Right lobe of liver (tissue), 6 donors: Measurements from ENCODE around the gene CD300LD. TPM values are rescaled to one million over a fixed set of nuclear protein-coding genes. Genes with fewer than 3 reads are reported as not detected.

Experiments used
- ATAC-seq, 4 donors: fragments of 200-7000 bp; cut with Tn5 transposase; one replicate each; pipeline ENCODE4 v1.9.1; 2020; ENCODE audit warnings: mild to moderate bottlenecking in 4 of 4, moderate library complexity in 4 of 4
- DNase-seq, 3 donors: peaks; one replicate each; pipeline ENCODE4 v3.0.0-alpha.2; 2020
- H3K27ac ChIP-seq, 3 donors: fragments of 200-600 bp; one replicate each; pipeline ENCODE4 v1.8.0; 2022
- H3K27me3 ChIP-seq, 2 donors: fragments of 200-600 bp; one replicate each; pipeline ENCODE4 v1.8.0; 2022
- H3K36me3 ChIP-seq, 4 donors: fragments of 200-600 bp; sonication (generic) in 1 of 4; one replicate each; pipeline versions ENCODE4 v1.5.1 to v1.8.0; 2017 to 2022; ENCODE audit warnings: control low read depth in 1 of 4
- H3K4me1 ChIP-seq, 4 donors: fragments of 200-600 bp; sonication (generic) in 1 of 4; one replicate each; pipeline versions ENCODE4 v1.5.1 to v1.8.0; 2017 to 2022; ENCODE audit warnings: control low read depth in 1 of 4
- H3K4me3 ChIP-seq, 3 donors: fragments of 200-600 bp; one replicate each; pipeline ENCODE4 v1.8.0; 2022
- H3K9me3 ChIP-seq, 4 donors: fragments of 200-600 bp; sonication (generic) in 1 of 4; one replicate each; pipeline versions ENCODE4 v1.5.1 to v1.8.0; 2017 to 2022; ENCODE audit warnings: control low read depth in 1 of 4
- POLR2A ChIP-seq: fragments of 450-650 bp; IDR thresholded peaks from one replicate; pipeline ENCODE4 v1.6.1; 2017; ENCODE audit warnings: antibody characterized with exemption, mild to moderate bottlenecking
- WGBS: methylation state at CpG from one replicate; pipeline ENCODE4 v1.1.6; 2018; ENCODE audit warnings: low coverage, low lambda C conversion rate; ENCODE audit not compliant: insufficient coverage; ENCODE audit errors: missing lambda C conversion rate; 5-methylcytosine and 5-hydroxymethylcytosine counted together
- intact Hi-C, 2 donors: fragments of 100-400 bp; cut with DNase I; formaldehyde crosslinking; loops; one replicate each; pipeline versions ENCODE4 v1.11.2 to v1.14.1; 2022
- long read RNA-seq: library from polyadenylated mRNA; unstranded; transcript quantifications from one replicate; pipeline ENCODE4 v2.0.0, GENCODE V29; 2019
- total RNA-seq, 6 experiments: library from RNA; depleted of rRNA in 2 of 6; stranded (reverse); fragments of >200 nt in 2 of 6; fragmentation: NEBNext Ultra II Directional in 3 of 6; extraction: Animal tissue kit (Norgen Biotek cat#: 25700) in 3 of 6; gene quantifications; one replicate each; pipeline versions ENCODE4 v1.1.0 to v1.2.4, GENCODE V29; 2016 to 2023
- TF ChIP-seq, protein P1 (sequence below), 4 donors: fragments of 200-600 bp in 3 of 4; fragments of 450-650 bp in 1 of 4; IDR thresholded peaks; one replicate each; pipeline versions ENCODE4 v1.5.1 to v1.8.0; 2016 to 2022; ENCODE audit warnings: antibody characterized with exemption in 4 of 4, mild to moderate bottlenecking in 2 of 4
- donor health status: DM: no; HTN: yes; CAD: no.
- donor health status: DM: no; HTN: no; CAD: no.
- donor health status: DM: no; HTN: no; CAD: no.
- donor health status: DM: no; HTN: yes; CAD: no.
- donor health status: DM: no; HTN: yes; CAD: no.

Gene CD300LD
- not detected for total RNA-seq
- long read RNA-seq: 0 reads

DNA sequence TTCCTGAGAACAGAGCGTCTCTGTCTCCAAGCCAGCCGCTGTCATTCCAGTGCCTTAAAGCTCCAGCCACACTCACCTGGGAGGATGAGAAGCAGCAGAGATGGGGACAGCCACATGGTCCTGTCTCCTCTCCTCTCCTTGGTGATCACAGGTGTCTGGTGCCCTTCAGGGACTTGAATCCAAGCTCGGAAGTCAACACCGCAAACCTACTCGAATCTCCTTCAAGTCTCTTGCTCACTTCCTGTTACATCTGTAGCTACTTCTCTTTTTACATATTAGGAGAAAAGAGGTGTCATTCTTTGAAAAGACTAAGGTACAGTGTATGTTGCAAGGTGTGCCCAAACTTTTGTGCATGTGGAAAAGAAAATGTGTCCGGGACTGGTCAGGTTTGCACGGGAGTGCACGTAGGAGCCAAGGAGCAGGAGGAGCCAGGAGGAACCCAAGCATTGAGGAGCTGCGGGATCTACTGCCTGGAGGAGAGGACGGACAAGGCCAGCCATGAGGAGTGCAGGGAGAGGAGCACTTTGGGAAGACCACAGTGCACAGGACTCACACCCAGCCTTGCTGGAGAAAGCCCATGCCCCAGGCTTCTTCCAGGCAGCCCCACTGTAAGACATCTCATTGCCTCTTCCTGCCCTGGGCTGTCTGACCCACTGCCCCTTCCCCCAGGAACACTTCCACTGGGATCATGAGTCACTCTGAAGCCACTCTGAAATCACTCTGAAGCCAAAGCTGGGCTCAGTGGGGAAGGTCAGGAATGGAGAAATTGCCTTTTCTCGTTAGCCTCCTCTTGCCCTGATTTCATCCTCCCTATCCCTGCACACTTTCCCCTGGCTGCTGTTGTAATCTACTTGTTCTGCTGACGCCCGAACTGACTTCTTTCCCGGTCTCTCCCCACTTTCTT, at the start of gene CD300LD:
CD300LD (minus strand) TSS at position 197 of the 904 bp plus-strand sequence; CDS start at position 116, 81 bp downstream.
- WGBS: 43% methylated on average over 12 of the region's 14 CpGs
- TF ChIP-seq, protein P1, sequence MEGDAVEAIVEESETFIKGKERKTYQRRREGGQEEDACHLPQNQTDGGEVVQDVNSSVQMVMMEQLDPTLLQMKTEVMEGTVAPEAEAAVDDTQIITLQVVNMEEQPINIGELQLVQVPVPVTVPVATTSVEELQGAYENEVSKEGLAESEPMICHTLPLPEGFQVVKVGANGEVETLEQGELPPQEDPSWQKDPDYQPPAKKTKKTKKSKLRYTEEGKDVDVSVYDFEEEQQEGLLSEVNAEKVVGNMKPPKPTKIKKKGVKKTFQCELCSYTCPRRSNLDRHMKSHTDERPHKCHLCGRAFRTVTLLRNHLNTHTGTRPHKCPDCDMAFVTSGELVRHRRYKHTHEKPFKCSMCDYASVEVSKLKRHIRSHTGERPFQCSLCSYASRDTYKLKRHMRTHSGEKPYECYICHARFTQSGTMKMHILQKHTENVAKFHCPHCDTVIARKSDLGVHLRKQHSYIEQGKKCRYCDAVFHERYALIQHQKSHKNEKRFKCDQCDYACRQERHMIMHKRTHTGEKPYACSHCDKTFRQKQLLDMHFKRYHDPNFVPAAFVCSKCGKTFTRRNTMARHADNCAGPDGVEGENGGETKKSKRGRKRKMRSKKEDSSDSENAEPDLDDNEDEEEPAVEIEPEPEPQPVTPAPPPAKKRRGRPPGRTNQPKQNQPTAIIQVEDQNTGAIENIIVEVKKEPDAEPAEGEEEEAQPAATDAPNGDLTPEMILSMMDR (IDR thresholded peaks at IDR 0.05): no peak
- no peak for TF ChIP-seq POLR2A
- intact Hi-C loops: no loop called here
- Histone ChIP-seq H3K27me3 (no peaks in the 10 kb centered on the region), H3K36me3 (no peaks in the 10 kb centered on the region), H3K9me3 (no peaks in the 10 kb centered on the region), H3K27ac (no peak within 1 kb of the TSS), H3K4me1 (no peaks in the 10 kb centered on the region), H3K4me3 (no peak within 1 kb of the TSS)
- no peak for ATAC-seq
- no peak for DNase-seq

DNA sequence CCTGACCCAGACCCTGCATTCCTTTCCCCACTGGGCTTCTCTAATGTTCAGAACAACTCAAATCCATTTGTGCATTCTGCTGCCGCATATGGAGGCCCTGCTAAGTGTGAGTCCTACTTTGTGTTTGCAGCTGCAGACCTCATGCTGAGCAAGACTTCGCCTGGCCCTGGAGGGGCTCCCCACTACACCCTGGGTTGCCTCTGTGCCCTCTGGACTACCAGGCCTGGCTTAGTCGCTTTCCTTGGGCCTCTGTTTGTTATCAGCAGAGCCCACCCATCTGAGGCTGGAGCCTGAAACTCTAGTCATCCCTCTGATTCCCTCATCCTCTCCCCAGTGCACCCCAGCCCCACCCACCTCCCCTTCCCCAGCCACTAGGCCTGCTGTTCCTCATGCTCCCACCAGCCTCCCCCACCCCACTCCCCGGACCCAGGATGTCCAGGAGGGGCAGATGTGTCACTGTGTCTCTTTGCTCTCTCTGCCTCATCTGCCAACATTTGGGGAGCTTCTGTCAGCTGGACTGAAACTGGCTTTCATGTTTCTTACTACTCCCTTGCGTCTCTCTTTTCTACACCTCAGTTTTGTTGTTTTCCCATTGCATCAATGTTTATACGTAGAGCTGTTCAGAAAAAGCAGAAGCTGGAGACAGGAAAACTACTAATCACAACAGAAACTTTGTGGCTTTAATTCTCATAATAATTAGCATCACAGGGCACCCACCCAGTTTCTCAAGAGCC, 49.3 kb upstream of the CD300LD start:
- DNase-seq (no peak), ATAC-seq (peak in 1 of 4 donors; percentile 18)
- no peaks in the 10 kb centered on the region for H3K9me3 ChIP-seq
- no peak overlapping the region for H3K27ac ChIP-seq
- intact Hi-C loops: no loop called here
- no peaks in the 10 kb centered on the region for H3K36me3 ChIP-seq
- 58% methylated on average over 2 of the region's 6 CpGs for WGBS
- no peaks in the 10 kb centered on the region for H3K27me3 ChIP-seq
- TF ChIP-seq POLR2A: no peak
- TF ChIP-seq, protein P1 (IDR thresholded peaks at IDR 0.05): no peak
- no peak overlapping the region for H3K4me3 ChIP-seq
- H3K4me1 ChIP-seq: no peaks in the 10 kb centered on the region

GRCh38 chr17:74639704-74640151, 47.6 kb upstream of the CD300LD start:
- H3K9me3 ChIP-seq: no peaks in the 10 kb centered on the region
- DNase-seq (no peak), ATAC-seq (peak; percentile 20 to 60 (median 52))
- no peaks in the 10 kb centered on the region for H3K27me3 ChIP-seq
- H3K36me3 ChIP-seq: no peaks in the 10 kb centered on the region
- H3K27ac ChIP-seq: no peak overlapping the region
- intact Hi-C loops: no loop called here
- H3K4me1 ChIP-seq: no peaks in the 10 kb centered on the region
- TF ChIP-seq POLR2A: no peak
- TF ChIP-seq, protein P1 (IDR thresholded peaks at IDR 0.05): no peak
- WGBS: 29% methylated on average over 6 of the region's 10 CpGs
- no peak overlapping the region for H3K4me3 ChIP-seq

DNA sequence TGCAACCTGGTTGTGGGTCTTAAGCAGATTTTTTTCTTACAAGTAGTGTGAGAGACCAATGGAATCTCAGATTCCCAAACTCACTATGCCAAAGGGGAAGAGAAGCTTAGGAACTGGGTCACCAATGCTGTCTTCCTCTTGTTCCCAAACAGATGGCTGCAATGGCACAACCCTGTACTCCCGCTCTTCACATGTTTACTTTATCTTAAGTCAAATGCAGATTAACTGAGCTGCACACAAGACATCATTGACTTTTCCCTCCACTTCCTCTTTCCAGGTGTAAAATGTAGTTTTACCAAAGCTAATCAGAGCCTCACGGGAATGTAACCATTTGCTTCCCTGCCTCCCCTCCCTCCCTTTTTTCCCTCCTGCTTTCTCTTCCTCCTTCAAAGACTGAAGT, 45.8 kb upstream of the CD300LD start:
- TF ChIP-seq POLR2A: no peak
- TF ChIP-seq, protein P1 (IDR thresholded peaks at IDR 0.05): no peak
- H3K4me3 ChIP-seq: no peak overlapping the region
- ATAC-seq (no peak), DNase-seq (no peak)
- no peaks in the 10 kb centered on the region for H3K36me3 ChIP-seq
- no peaks in the 10 kb centered on the region for H3K9me3 ChIP-seq
- WGBS: 32% methylated on average over 2 of the region's 2 CpGs
- H3K27ac ChIP-seq: no peak overlapping the region
- H3K4me1 ChIP-seq: no peaks in the 10 kb centered on the region
- H3K27me3 ChIP-seq: no peaks in the 10 kb centered on the region
- intact Hi-C loops: no loop called here
